DND-41 (cell line): ENCODE data around the gene LLGL1.

Source experiments
- CTCF ChIP-seq: IDR thresholded peaks from 2 replicates; pipeline ENCODE4 v1.5.1; 2012; ENCODE audit warnings: borderline replicate concordance, low read length, moderate library complexity, mild to moderate bottlenecking; ENCODE audit not compliant: poor library complexity, severe bottlenecking; ENCODE audit errors: extremely low read depth
- EZH2 ChIP-seq: IDR thresholded peaks from 3 replicates; pipeline ENCODE4 v1.6.1; 2012; ENCODE audit warnings: borderline replicate concordance, low read depth, mild to moderate bottlenecking, moderate library complexity, low read length, inconsistent platforms; ENCODE audit not compliant: severe bottlenecking

GRCh38 chr17:18195246-18195645, 30.2 kb upstream of the LLGL1 start:
- TF ChIP-seq CTCF (no peak), EZH2 (no peak)
